Activated T-helper 17 cell treated with anti-CD3 and anti-CD28 coated beads, Interleukin-2, amount 50 U/mL, for 72 hours (primary cell): ENCODE measurements around the gene BGLAP. TPM values are rescaled to one million over a fixed set of nuclear protein-coding genes. Genes with fewer than 3 reads are reported as not detected.
A peak's percentile ranks its signal among the peaks of the same experiment; 100 is the strongest.

ENCODE experiments used
- ATAC-seq: fragments of 150-1000 bp; cut with Tn5 transposase; replicated peaks from 2 replicates; pipeline ENCODE4 v1.10.0; 2021; ENCODE audit warnings: mild to moderate bottlenecking, moderate library complexity
- H3K27ac Mint-ChIP-seq: one replicate; pipeline ENCODE4 v1.8.0; 2022; ENCODE audit warnings: mixed read lengths
- H3K27me3 Mint-ChIP-seq: one replicate; pipeline ENCODE4 v1.8.0; 2022; ENCODE audit warnings: mixed read lengths
- H3K36me3 Mint-ChIP-seq: one replicate; pipeline ENCODE4 v1.8.0; 2022; ENCODE audit warnings: low read depth, mild to moderate bottlenecking, mixed read lengths
- H3K4me1 Mint-ChIP-seq: one replicate; pipeline ENCODE4 v1.8.0; 2022; ENCODE audit warnings: mixed read lengths
- H3K4me3 Mint-ChIP-seq: one replicate; pipeline ENCODE4 v1.8.0; 2022; ENCODE audit warnings: mild to moderate bottlenecking, mixed read lengths
- H3K9me3 Mint-ChIP-seq: one replicate; pipeline ENCODE4 v1.8.0; 2022; ENCODE audit warnings: mixed read lengths
- total RNA-seq, 2 donors: library from RNA; stranded (reverse); gene quantifications; one replicate each; pipeline ENCODE4 v1.2.3, GENCODE V29; 2022

Gene BGLAP
- total RNA-seq, 2 donors from 2014 or later: 3.2 to 6.8 TPM

DNA sequence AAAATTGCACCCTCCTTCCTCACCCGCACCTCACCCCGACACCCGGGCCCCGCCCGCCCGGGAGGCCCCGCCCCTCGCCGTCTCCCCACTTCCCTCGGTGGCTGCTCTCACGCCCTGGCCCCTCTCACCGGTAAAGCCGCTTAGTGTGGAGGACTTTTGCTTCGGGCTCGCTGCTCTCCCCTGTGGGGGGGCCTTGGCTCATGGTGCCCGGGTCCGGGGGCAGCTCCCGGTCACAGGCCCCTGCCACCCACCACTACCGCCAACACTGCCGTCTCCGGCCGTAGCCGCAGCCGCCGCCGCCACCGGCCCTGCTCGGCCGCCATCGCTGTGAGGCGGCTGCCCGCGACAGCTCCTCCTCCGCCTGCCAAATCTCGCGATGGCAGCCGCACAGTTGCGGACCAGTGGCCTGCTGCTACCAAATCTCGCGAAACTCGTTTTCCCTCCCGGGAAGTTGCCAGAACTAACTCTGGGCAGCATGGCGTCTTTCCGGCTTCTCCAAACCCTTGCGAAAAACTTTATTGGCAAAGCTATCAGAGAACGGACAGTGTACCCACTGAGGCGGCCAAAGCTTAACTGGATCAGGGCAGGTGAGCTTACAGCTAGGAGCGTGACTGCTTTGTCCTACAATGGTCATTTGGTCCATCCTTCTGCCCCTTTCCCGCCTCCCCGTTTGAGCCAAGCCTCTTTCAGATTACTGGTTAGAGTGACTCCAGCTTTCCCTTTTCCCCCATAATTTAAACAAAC is 40.7 kb downstream of the BGLAP start, which contains the start of gene SMG5:
Gene SMG5 (minus strand): TSS at position 347 of the 744 bp plus-strand sequence. CDS start 145 bp downstream, at position 202.
- Mint-ChIP-seq H3K27ac (peak within 1 kb of the TSS; percentile 98), H3K4me3 (peak within 1 kb of the TSS; percentile 100), H3K36me3 (peaks cover 78% of the 10 kb centered on the region), H3K4me1 (peaks cover 23% of the 10 kb centered on the region), H3K9me3 (no peaks in the 10 kb centered on the region), H3K27me3 (no peaks in the 10 kb centered on the region)
- peak; percentile 89 for ATAC-seq

DNA sequence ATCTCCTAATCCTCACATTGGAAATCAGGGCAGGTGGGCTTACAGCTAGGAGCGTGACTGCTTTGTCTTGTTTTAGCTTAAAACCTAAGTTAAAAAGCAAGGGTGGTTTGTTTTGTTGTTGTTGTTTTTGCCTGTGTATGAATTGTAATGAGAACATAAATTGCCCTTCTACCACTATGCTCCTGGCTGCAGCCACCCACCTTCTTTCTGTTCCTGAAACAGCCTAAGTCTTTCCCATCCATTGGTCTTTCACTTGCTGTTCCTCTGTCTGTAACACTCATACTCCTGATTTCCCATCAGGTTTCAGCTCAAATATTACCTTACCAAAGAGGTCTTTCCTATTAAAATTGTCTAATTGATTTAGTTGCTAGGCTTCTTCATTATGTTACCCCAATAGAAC is 41.5 kb downstream of the BGLAP start:
- Mint-ChIP-seq H3K27me3 (no peaks in the 10 kb centered on the region), H3K4me3 (peak overlapping the region; percentile 100), H3K9me3 (no peaks in the 10 kb centered on the region), H3K27ac (peak overlapping the region; percentile 98), H3K36me3 (peaks cover 78% of the 10 kb centered on the region), H3K4me1 (peaks cover 23% of the 10 kb centered on the region)
- no peak for ATAC-seq

DNA sequence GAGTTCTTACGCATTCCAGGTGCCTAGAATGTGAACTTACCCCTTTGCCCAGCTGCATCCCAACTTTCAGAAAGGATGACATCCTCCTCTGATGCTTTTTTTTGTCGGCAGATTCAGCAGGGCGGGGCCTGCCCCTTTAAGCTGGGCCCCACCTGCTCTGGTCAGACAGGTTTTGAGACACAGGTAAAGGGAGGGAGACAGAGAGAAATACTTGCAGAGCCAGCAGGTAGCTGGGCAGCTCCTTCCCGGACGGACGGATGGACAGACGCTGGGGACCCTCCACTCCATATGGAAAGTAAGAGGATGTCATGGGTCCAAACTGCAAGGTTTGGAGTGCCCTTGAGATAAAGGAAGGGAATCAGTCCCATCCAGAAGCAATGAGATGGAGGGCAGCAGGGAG is 42.1 kb downstream of the BGLAP start, which contains the start of gene TMEM79:
Gene TMEM79 (plus strand): TSS at position 214 of the 400 bp plus-strand sequence. CDS start 902 bp downstream, outside the sequence.
- peaks cover 78% of the 10 kb centered on the region for H3K36me3 Mint-ChIP-seq
- no peaks in the 10 kb centered on the region for H3K27me3 Mint-ChIP-seq
- H3K4me3 Mint-ChIP-seq: peak within 1 kb of the TSS; percentile 100
- no peak for ATAC-seq
- no peaks in the 10 kb centered on the region for H3K9me3 Mint-ChIP-seq
- peak within 1 kb of the TSS; percentile 98 for H3K27ac Mint-ChIP-seq
- H3K4me1 Mint-ChIP-seq: peaks cover 23% of the 10 kb centered on the region

DNA sequence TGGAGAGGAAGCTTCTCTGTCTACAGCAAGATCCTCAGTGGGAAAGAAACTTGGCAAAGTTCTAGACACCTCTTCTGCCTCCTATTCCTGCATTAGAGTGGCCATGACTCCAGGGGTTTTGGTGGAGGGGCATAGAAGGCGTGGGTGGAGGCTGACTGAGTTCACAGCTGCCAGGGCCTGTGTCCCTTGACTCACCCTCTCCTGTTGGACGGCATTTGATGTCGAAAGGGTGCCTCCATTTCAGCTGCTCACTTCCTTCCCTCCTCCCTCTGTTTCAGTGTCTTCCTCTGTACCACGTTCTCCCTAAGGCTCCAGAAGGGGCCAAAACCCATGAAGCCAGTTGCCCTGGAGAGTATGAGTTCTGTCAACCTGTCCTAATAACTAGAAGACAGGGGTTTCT is 42.8 kb downstream of the BGLAP start:
- H3K36me3 Mint-ChIP-seq: peaks cover 79% of the 10 kb centered on the region
- H3K4me1 Mint-ChIP-seq: peaks cover 22% of the 10 kb centered on the region
- H3K9me3 Mint-ChIP-seq: no peaks in the 10 kb centered on the region
- no peaks in the 10 kb centered on the region for H3K27me3 Mint-ChIP-seq
- peak overlapping the region; percentile 98 for H3K27ac Mint-ChIP-seq
- no peak for ATAC-seq
- peak overlapping the region; percentile 100 for H3K4me3 Mint-ChIP-seq

DNA sequence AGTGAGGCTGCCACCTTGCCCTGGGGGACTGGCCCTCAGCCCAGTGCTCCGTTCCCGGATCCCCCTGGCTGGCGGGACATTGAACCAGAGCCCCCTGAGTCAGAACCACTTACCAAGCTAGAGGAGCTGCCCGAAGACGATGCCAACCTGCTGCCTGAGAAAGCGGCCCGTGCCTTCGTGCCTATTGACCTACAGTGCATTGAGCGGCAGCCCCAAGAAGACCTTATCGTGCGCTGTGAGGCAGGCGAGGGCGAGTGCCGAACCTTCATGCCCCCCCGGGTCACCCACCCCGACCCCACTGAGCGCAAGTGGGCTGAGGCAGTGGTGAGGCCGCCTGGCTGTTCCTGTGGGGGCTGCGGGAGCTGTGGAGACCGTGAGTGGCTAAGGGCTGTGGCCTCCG is 43.5 kb downstream of the BGLAP start:
- H3K4me1 Mint-ChIP-seq: peaks cover 17% of the 10 kb centered on the region
- no peaks in the 10 kb centered on the region for H3K9me3 Mint-ChIP-seq
- no peak overlapping the region for H3K4me3 Mint-ChIP-seq
- no peaks in the 10 kb centered on the region for H3K27me3 Mint-ChIP-seq
- H3K36me3 Mint-ChIP-seq: peaks cover 79% of the 10 kb centered on the region
- no peak overlapping the region for H3K27ac Mint-ChIP-seq
- ATAC-seq: no peak

DNA sequence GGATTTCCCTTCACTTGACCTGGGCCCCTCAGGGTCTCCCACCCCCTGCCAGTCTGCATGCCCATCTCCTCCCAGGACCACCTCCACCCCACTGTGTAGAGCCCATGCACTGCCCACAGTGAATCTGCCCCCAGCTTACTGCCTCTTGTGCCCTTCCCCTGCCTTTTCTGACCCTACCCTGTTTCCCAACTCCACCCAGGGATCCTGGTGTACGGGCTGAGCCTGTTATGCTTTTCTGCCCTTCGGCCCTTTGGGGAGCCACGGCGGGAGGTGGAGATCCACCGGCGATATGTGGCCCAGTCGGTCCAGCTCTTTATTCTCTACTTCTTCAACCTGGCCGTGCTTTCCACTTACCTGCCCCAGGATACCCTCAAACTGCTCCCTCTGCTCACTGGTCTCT is 44.1 kb downstream of the BGLAP start:
- peaks cover 14% of the 10 kb centered on the region for H3K4me1 Mint-ChIP-seq
- ATAC-seq: no peak
- H3K27me3 Mint-ChIP-seq: no peaks in the 10 kb centered on the region
- no peak overlapping the region for H3K4me3 Mint-ChIP-seq
- peaks cover 77% of the 10 kb centered on the region for H3K36me3 Mint-ChIP-seq
- H3K27ac Mint-ChIP-seq: no peak overlapping the region
- H3K9me3 Mint-ChIP-seq: no peaks in the 10 kb centered on the region

DNA sequence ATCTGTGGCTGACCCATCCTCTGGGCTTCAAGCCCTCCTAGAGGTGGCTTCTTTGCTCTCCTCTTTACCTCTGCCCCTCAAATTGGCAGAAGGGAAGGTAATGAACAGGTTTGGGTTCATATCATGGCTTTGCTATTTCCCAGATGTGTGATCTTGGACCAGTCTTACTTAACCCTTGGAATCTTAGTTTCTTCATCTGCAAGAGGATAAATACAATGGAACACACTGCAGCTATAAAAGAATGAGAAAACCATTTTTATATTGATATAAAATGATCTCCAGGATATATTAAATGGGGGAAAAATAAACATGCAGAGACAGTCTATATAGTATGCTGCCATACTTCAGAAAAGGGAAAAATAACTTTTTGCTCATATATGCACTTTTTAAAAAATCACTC is 47.9 kb downstream of the BGLAP start:
- ATAC-seq: no peak
- Mint-ChIP-seq H3K27ac (no peak overlapping the region), H3K4me3 (no peak overlapping the region), H3K36me3 (peaks cover 75% of the 10 kb centered on the region), H3K9me3 (no peaks in the 10 kb centered on the region), H3K4me1 (peaks cover 4% of the 10 kb centered on the region), H3K27me3 (no peaks in the 10 kb centered on the region)

DNA sequence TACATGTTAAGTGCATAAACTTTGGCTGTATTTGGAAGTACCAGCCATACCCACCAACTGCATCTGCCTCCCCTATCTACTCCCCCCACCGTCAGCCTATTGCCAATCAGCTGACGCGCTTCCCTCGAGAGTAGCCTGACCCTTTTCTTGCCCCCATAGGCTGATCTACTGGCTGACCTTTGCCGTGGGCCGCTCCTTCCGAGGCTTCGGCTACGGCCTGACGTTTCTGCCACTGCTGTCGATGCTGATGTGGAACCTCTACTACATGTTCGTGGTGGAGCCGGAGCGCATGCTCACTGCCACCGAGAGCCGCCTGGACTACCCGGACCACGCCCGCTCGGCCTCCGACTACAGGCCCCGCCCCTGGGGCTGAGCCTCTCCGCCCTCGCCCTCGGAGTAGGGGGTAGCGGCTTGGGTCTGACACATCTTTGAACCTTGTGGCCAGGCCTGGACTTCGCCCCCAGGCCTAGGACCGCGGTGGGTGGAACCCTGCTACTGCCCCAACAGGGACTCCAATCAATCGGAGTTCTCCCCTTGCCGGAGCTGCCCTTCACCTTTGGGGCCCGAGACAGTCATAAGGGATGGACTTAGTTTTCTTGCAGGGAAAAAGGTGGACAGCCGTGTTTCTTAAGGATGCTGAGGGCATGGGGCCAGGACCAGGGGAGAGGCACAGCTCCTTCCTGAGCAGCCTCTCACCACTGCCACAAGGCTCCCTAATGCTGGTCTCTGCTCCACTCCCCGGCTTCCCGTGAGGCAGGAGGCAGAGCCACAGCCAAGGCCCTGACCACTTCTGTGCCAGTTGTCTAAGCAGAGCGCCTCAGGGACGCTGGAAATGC is 49.5 kb downstream of the BGLAP start:
- H3K9me3 Mint-ChIP-seq: no peaks in the 10 kb centered on the region
- peak; percentile 27 for ATAC-seq
- peaks cover 7% of the 10 kb centered on the region for H3K4me1 Mint-ChIP-seq
- peak overlapping the region; percentile 54 for H3K27ac Mint-ChIP-seq
- no peaks in the 10 kb centered on the region for H3K27me3 Mint-ChIP-seq
- H3K4me3 Mint-ChIP-seq: no peak overlapping the region
- peaks cover 60% of the 10 kb centered on the region for H3K36me3 Mint-ChIP-seq

Other genes starting within 250 kb of the BGLAP start
- 100 to 1,000 TPM; 194 to 208 TPM for gene SSR2, start 221.2 kb upstream of the BGLAP start, total RNA-seq
- gene UBQLN4, start 188.4 kb upstream of the BGLAP start, total RNA-seq: 10 to 100 TPM; 31.9 to 36.7 TPM
- gene LAMTOR2, start 187.4 kb upstream of the BGLAP start, total RNA-seq: 10 to 100 TPM; 39.9 to 55.6 TPM
- 1 to 10 TPM in 1 of 2 donors, under 1 TPM in 1; 0.43 to 1.2 TPM for gene RAB25, start 181.0 kb upstream of the BGLAP start, total RNA-seq
- under 1 TPM; 0.15 to 0.21 TPM for gene MEX3A, start 159.7 kb upstream of the BGLAP start, total RNA-seq
- 100 to 1,000 TPM; 150 to 338 TPM for gene LMNA, start 127.5 kb upstream of the BGLAP start, total RNA-seq
- 10 to 100 TPM in 1 of 2 donors, 1 to 10 TPM in 1; 1.8 to 17.6 TPM for gene SEMA4A, start 88.6 kb upstream of the BGLAP start, total RNA-seq
- gene SLC25A44, start 48.1 kb upstream of the BGLAP start, total RNA-seq: 10 to 100 TPM; 23.5 to 38.1 TPM
- gene PMF1, start 29.2 kb upstream of the BGLAP start, total RNA-seq: 10 to 100 TPM; 85.6 to 87.3 TPM
- gene PAQR6, start 5.9 kb downstream of the BGLAP start, total RNA-seq: 10 to 100 TPM in 1 of 2 donors, 1 to 10 TPM in 1; 8.0 to 10.9 TPM
- 10 to 100 TPM; 75.7 to 93.7 TPM for gene SMG5, start 40.6 kb downstream of the BGLAP start, total RNA-seq
- gene TMEM79, start 42.1 kb downstream of the BGLAP start, total RNA-seq: 10 to 100 TPM; 13.7 to 14.5 TPM
- gene GLMP, start 53.5 kb downstream of the BGLAP start, total RNA-seq: 10 to 100 TPM; 18.3 to 19.1 TPM
- under 1 TPM; 0.42 to 0.52 TPM for gene VHLL, start 57.1 kb downstream of the BGLAP start, total RNA-seq
- gene CCT3, start 96.1 kb downstream of the BGLAP start, total RNA-seq: 100 to 1,000 TPM; 185 to 405 TPM
- gene TSACC, start 96.3 kb downstream of the BGLAP start, total RNA-seq: 1 to 10 TPM in 1 of 2 donors, not detected in 1; 1.1 TPM
- not detected for gene RHBG, start 127.0 kb downstream of the BGLAP start, total RNA-seq